NB4 (cell line): ENCODE measurements around the gene PRR15.

ENCODE experiments used
- MYC ChIP-seq: IDR thresholded peaks from 2 replicates; pipeline ENCODE4 v1.6.1; 2011; ENCODE audit warnings: low read depth, low read length
- POLR2A ChIP-seq: IDR thresholded peaks from 2 replicates; pipeline ENCODE4 v1.6.1; 2011; ENCODE audit warnings: mild to moderate bottlenecking; ENCODE audit not compliant: insufficient read length; ENCODE audit errors: extremely low read depth
- TF ChIP-seq, protein P1 (sequence below): IDR thresholded peaks from one replicate; pipeline ENCODE4 v1.5.1; 2012; ENCODE audit warnings: low read depth, low read length
- TF ChIP-seq, protein P2 (sequence below): IDR thresholded peaks from 2 replicates; pipeline ENCODE4 v1.6.1; 2011; ENCODE audit warnings: low read depth, low read length

- TF ChIP-seq, protein P1, sequence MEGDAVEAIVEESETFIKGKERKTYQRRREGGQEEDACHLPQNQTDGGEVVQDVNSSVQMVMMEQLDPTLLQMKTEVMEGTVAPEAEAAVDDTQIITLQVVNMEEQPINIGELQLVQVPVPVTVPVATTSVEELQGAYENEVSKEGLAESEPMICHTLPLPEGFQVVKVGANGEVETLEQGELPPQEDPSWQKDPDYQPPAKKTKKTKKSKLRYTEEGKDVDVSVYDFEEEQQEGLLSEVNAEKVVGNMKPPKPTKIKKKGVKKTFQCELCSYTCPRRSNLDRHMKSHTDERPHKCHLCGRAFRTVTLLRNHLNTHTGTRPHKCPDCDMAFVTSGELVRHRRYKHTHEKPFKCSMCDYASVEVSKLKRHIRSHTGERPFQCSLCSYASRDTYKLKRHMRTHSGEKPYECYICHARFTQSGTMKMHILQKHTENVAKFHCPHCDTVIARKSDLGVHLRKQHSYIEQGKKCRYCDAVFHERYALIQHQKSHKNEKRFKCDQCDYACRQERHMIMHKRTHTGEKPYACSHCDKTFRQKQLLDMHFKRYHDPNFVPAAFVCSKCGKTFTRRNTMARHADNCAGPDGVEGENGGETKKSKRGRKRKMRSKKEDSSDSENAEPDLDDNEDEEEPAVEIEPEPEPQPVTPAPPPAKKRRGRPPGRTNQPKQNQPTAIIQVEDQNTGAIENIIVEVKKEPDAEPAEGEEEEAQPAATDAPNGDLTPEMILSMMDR: no peak
- TF ChIP-seq, protein P2, sequence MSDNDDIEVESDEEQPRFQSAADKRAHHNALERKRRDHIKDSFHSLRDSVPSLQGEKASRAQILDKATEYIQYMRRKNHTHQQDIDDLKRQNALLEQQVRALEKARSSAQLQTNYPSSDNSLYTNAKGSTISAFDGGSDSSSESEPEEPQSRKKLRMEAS: no peak
- TF ChIP-seq POLR2A: no peak
- no peak for TF ChIP-seq MYC
Observed at GRCh38 chr7:29598613-29599012, 35.0 kb downstream of the PRR15 start.
